Measurements from ENCODE around the gene RBM27.
"Not testable (repeated sequence)": the region's sequence is repeated elsewhere in the genome, so short reads cannot be mapped to it uniquely, and the experiment has no call there.

Gene RBM27

DNA sequence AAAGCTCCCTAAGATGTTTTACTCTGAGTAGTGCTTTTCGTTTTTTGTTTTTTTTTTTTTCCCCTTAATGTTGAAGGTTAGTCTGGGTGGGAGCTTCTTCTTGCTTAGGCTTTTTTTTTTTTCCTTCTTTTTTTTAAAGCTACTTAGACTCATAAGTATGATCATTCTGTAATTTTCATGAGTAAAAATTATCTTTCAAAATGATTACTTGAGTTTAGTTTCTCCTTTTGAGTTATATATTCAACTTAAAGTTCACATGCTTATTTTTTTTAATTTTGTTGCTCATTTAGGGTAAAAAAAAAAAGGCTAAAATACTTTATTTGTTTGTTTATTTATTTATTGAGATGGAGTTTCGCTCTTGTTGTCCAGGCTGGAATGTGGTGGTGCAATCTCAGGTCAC, 2.9 kb downstream of the RBM27 start:
- no peak for DNase-seq

GRCh38 chr5:146208916-146209522, 5.6 kb downstream of the RBM27 start:
- no peak for DNase-seq

- DNase-seq, result no peak
Observed at GRCh38 chr5:146209714-146210113, 6.3 kb downstream of the RBM27 start.

- not testable (repeated sequence) for DNase-seq
Observed at GRCh38 chr5:146210810-146211209, 7.4 kb downstream of the RBM27 start.

DNA sequence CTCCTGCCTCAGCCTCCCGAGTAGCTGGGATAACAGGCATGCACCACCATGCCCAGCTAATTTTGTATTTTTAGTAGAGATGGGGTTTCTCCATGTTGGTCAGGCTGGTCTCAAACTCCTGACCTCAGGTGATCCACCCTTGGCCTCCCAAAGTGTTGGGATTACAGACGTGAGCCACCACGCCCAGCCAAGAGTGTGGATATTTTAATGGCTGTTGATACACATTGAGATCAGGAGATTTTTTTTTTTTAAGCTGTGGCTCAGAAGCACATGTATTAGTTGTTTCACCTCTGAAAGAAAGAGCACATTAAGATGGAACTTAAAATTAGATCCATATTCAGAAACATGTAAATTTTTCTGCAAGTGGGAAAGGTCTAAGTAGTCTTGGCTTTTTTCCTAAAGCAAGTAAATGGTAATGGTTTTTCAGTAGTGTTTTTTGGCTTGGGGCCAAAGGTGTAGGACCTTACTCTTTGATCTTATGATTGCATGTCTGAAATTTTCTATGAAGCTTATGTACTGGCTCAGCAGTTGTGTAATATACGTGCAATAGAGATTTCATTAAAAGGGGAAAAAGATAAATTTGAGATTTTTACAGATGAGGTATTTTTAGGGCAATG, 9.9 kb downstream of the RBM27 start:
- DNase-seq, result no peak

- DNase-seq, result not testable (repeated sequence)
Observed at GRCh38 chr5:146214881-146215280, 11.5 kb downstream of the RBM27 start.

GRCh38 chr5:146218168-146218567, 14.8 kb downstream of the RBM27 start:
- no peak for DNase-seq

GRCh38 chr5:146219243-146219642, 15.8 kb downstream of the RBM27 start:
- DNase-seq, result no peak

DNA sequence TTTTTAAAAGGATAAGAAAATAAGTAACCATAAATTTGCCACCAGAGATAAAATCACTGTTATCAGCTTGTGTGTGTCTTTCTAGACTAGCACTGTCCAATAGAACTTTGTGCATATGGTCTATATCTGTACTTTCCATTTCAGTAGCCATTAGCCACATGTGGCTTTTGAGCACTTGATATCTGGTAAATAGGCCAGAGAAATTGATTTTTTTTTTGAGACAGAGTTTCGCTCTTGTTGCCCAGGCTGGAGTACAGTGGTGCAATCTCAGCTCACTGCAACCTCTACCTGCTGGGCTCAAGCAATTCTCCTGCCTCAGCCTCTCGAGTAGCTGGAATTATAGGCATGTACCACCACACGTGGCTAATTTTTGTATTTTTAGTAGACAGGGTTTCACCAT, 17.8 kb downstream of the RBM27 start:
- DNase-seq, result no peak

DNA sequence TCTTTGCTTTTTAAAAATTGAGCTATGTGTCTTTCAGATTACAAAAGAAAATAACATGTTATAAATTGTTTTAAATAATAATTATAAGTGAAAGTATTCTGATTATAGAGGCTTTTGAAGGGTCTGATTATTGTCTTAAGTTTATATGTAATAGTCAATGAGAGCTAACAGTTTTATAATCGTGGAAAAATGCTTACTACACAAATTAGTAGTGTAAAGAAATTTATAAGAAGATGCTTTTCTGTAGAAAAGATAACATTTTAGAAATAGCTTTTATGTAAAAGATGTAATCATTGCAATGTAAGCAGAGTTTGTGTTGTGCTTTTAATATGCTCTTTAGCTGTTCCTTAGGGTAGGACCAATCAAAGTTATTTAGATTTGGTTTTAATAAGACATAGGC, 18.6 kb downstream of the RBM27 start:
- no peak for DNase-seq

DNA sequence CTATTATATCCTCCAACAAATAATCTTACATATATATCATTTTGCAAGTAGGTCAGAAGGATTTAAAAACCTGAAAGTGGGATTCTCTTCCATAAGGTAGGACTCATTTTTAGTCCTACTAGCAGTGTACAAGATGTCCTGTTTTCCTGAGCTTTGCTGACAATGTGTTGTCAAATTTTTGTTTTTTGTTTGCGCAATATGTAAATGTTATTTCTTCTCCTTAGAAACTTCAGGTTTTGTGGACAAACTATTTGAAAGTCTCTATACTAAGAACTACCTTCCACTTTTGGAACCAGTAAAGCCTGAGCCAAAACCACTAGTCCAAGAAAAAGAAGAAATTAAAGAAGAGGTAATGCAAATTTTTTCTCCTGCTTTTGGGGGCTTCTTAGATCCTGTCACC, 19.8 kb downstream of the RBM27 start:
- DNase-seq, result no peak

DNA sequence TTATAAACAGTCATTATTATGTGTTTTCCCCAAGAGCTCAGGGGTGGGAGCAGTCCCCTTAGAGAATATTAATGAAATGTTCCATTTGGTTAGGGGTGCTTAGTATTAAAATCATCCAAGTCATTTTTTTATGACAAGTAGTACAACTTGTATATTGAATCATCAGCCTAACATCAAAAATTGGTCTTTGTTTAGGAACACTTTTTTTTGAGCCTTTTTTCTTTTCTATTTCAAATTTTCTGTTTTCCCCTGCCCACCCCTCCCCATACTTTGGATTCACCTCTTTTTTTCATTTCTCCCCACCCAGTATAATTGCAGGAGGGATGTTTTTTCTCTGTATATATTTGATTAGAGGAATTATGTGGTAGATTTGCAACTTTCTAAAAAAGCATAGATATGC, 25.8 kb downstream of the RBM27 start:
- no peak for DNase-seq

DNA sequence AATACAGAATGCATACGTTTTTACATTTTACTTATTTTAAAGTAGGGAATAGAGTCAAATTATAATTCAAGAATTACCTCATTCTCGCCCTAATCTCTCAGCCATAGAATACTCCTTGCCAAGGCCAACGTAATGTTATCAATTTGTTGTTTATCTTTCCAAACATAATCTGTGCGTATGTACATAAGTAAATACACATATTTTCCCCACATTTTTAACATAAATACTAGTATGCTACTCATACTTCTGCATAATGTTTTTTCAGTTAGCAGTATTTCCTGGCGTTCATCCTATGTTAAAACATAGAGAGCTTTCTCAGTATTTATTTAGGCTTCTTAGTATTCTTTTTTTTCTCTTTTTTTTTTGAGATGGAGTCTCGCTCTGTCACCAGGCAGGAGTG, 28.8 kb downstream of the RBM27 start:
- no peak for DNase-seq

GRCh38 chr5:146233441-146233840, 30.0 kb downstream of the RBM27 start:
- DNase-seq, result no peak

- no peak for DNase-seq
Observed at GRCh38 chr5:146238973-146239372, 35.6 kb downstream of the RBM27 start.

DNA sequence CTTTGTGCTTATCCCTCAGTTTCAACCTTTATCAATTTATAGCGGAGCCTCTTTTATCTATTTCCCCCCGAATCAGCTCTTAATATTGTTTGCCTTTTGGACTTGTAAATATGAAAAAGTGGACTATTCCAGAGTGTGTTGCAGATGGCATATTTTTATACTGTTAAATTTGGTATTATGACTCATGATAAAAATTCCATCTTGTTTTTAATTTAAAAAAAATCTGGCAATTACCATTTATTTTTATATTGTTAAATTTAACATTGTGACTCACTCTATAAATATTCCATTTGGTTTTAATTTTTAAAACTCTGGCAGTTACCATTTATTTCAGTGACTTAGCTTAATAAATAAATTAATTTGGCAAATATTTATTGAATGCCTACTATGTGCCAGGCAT, 37.5 kb downstream of the RBM27 start:
- DNase-seq, result no peak

- no peak for DNase-seq
Observed at GRCh38 chr5:146243247-146243646, 39.8 kb downstream of the RBM27 start.

GRCh38 chr5:146248561-146248960, 45.2 kb downstream of the RBM27 start:
- DNase-seq, result no peak

- no peak for DNase-seq
Observed at GRCh38 chr5:146249801-146250200, 46.4 kb downstream of the RBM27 start.

All from SHP77 treated with DMSO at 0.1 percent for 48 hours (cell line).